NCI-H748 treated with DMSO at 0.1 percent for 48 hours (cell line): ENCODE measurements around the gene KIAA1217.
"Not testable (repeated sequence)": the region's sequence is repeated elsewhere in the genome, so short reads cannot be mapped to it uniquely, and the experiment has no call there.

Source experiments
- DNase-seq: peaks from one replicate; lab custom pipeline; 2025; lab: John Stamatoyannopoulos, UW

The KIAA1217 gene

DNA sequence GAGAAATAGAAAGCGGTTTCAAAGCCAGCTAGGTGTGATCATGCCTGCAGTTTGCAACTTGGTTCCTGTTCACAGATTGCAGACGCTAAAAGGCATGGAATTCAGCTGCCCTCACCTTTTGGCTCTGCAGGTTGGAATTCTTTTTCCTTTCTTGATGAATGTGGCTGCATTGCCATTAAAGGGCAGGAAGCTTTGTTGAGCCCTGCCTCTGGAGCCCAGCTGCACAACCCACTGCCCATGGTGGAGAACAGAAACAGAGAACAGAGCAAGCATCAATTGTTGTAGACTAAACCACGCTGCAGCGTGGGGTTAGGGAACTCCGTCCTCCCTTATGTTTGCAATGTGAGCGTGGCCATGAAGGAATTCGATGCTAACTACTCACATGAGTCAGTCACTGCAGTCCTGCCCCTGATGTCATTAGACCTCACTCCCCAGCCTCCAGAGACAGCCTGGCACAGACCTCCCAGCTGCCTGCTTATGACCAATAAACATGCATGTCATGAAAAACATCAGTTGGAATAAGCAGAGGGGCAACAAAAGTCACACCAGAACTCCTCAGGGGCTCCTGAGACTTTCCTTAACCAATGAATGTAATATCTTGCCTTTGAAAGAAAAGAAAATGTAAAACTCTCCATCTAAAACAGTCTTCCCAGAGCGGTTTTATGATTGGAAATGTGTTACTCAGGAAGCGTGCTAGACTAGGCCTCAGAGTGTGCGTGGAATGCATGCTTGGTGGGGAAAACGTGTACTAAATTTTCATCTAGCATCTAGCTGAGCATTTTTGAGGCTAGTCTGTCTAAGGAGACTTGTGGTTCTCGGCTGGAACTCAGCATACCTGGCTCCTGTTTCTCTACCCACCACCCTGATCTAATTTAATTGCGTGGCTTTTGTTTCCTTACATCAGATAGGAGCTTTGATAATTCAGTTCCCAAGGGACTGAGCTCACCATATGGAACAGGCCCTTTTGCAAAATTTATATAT, 232.2 kb downstream of the KIAA1217 start:
- DNase-seq, result no peak

DNA sequence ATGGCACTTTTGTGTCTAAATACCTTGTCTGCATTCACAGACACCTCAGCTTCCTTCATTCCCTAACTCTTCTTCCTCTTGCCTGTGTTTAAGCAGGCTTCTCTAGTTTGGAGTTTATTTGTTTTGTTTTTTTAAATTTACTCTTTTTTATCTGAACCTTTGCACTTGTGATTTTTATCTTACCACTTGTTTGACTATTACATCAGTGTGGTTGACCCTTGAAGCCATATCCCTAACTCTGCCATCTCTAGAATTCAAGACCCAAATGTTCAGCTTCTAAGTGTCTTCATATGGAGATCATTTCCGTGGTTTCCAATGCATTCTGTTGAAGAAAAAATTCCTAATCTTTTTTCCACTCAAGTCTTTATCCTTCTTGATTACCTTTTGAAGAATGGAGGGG, 233.3 kb downstream of the KIAA1217 start:
- no peak for DNase-seq

- not testable (repeated sequence) for DNase-seq
Measured at GRCh38 chr10:24442641-24443174, 233.8 kb downstream of the KIAA1217 start.

DNA sequence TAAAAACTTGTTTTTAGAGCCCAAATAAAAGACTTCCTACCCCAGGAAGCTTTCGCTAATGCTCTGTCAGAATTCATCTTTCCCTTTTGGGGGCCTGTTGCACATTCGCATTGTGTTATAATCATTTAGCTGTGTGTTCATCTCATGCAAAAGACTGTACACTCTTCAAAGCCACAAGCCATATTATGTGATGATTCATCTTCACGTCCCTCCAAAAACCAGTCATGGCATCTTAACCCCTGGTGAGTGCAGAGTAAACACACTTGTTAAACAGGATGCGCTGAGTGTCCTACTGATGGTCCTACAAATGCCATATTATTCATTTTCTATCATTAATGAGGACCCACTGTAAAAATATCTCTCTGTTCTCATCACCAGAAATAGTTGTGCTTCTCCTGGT, 235.4 kb downstream of the KIAA1217 start:
- DNase-seq, result no peak

DNA sequence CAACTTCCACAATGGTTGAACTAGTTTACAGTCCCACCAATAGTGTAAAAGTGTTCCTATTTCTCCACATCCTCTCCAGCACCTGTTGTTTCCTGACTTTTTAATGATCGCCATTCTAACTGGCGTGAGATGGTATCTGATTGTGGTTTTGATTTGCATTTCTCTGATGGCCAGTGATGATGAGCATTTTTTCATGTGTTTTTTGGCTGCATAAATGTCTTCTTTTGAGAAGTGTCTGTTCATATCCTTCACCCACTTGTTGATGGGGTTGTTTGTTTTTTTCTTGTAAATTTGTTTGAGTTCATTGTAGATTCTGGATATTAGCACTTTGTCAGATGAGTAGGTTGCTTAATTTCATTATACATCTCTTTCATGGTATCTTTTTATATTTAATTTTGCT, 237.0 kb downstream of the KIAA1217 start:
- not testable (repeated sequence) for DNase-seq

DNA sequence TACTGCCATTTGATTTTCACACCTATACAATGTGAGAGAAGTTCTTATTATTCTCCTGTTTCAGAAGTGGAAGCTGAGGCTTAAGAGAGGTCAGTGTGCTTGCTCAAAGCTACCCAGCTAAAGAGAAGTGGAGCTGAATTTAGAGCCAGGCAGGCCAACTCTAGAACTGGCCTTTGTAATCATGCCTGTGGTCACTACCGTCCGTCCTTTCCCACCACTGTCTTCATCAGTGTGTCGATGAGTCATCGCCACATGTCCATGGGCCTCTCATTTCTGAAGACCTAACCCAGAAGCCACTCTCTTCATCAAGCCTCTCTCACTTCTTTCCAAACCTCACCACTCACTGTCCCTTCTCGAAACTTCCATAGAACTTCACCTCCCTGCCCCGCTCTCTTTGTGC, 237.8 kb downstream of the KIAA1217 start:
- no peak for DNase-seq

- no peak for DNase-seq
Measured at GRCh38 chr10:24448351-24448999, 239.5 kb downstream of the KIAA1217 start.

DNA sequence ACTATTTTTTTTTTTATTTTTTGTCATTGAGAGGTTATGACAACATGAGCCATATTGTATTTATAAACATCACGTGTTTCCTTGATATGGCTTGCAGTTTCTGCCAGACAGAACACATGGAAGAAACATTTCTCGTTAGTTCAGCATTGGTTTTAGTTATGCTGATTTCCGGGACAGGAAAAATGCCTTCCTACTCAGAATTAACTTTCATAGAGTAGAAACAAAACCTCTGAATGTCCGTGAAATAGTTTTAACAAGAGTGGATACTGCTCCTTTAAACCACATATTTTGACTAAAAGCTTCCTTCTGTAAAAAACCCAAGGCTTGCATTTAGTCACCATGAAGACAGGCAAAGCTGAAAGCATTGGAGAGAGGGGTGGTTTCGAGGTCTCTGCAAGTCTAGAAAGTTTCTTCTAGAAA, 240.4 kb downstream of the KIAA1217 start:
- DNase-seq, result no peak

DNA sequence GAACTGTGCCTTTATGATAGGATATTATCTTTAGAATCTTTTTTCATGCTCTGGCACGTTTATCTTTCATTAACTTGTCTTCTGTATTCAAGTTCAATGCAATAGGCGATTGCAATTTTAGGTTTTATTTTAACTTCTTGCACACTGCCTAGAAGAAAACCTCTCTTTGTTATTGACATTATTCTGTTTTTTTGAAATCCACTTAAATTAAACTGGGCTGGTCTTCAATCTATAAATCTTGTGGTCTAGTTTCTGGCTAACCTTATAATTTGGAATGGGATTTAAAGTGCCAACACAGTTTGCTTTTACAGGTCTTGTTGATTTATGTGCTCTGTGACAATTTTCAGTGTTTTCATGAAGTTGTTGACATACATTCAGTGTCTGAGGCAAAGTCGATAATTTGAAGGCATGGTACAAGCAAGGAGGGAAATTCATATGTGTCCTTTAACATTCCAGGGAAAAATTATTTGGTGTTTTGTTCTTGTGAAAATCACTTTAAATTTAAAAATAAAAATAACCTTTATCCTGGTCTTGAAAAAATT, 240.9 kb downstream of the KIAA1217 start:
- DNase-seq, result no peak

- DNase-seq, result no peak
Measured at GRCh38 chr10:24451325-24451820, 242.4 kb downstream of the KIAA1217 start.

DNA sequence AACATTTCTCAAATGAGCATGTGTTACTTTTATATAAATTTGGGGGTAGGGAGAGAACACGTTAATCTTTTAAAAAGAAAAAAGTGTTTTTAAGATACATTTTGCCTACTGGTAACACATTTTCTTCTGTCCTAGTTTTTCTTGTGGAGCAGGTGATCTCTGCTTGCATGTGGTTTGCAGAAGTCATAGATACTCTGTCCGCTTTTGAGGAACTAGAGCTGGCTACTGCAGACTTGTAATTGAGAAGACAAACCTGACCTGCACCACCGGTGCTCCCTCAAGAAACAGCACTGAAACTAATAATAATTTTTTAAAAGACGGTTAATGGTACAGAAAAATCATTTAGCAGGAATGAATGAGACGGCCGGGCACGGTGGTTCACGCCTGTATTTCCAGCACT, 243.1 kb downstream of the KIAA1217 start:
- DNase-seq, result no peak

GRCh38 chr10:24453404-24453830, 244.5 kb downstream of the KIAA1217 start:
- DNase-seq, result no peak

DNA sequence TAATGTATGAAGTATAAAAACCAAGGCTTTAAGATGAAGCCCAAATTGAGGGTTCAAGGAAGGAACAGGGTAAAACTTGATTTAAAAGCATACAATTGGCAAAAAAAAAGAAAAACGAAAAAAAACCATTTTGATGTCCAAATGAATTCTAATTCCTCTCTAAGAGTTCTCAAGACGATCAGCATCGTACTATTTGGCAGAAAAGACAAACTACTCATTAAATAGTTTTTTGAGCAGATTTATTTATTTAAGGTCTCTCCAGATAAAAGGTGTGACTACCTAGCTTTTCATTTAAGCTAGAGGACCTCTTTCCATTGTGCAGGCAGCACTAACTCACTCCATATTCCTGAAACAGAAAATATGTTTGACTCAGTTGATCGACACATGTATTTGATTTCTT, 245.0 kb downstream of the KIAA1217 start:
- DNase-seq, result no peak

GRCh38 chr10:24455447-24455846, 246.5 kb downstream of the KIAA1217 start:
- DNase-seq, result no peak

DNA sequence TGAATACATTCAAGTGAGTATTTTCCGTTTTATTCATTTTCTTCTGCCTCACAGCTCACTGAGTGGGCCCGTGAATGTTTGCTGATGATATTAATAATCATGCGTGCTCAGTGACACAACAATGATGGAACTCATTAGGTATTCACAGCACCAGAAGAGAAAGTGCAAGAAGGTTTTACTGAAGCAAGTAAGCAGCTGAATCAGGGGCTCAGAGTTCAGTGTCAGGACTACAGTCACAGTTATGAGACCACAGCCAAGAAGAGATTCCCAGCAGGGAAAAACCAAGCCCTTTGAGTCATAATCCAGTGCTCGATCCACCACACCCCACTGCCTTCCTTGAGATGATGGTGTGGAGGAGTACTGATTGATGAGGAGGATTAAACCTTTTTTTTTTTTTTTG, 247.4 kb downstream of the KIAA1217 start:
- no peak for DNase-seq

DNA sequence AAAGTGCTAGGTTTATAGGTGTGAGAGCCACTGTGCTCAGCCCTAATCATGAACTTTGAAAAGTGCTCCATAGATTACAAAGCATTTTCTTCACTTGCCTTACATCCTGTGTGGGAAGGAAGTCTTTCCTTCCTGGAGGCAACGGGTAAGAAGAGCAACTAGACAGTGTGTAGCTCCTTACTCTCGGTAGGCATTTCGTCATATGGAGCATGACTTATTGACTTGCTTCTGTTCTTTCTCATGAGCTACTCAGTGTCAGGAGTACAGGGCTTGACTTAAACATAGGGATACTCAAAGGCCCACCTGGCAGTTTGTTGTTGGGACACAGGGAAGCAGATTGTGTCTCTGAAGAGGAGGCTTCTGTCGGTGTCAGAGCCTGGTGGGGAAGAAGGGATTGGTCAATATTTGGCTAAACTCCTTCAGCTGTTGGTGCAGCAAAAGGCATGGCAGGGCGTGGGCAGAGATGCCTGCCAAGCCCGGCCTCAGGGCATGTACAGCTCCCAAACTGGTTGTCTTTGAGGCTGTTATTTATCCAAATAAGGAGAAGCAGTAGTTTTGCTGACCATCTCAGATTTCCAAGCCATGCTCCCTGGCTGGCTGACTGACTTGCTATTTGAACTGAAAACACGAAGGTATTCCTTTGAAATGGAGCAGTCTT, 248.9 kb downstream of the KIAA1217 start:
- no peak for DNase-seq

DNA sequence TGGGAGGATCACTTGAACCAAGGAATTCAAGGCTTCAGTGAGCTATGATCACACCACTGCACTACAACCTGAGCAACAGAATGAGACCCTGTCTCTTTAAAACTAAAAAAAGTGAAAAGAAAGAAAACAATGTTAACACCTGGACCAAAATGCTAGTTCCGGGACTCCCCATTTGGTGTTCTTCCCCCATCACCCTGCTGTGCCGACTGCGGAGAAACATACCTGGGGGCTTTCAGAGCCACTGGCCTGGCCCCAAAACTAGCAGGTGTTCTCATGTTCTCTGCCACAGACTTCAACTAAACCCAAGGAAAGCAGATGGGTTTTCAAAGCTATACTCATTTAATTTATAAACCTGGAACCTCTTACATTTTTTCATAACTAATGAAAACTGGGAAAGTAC, 250.9 kb downstream of the KIAA1217 start:
- DNase-seq, result no peak

DNA sequence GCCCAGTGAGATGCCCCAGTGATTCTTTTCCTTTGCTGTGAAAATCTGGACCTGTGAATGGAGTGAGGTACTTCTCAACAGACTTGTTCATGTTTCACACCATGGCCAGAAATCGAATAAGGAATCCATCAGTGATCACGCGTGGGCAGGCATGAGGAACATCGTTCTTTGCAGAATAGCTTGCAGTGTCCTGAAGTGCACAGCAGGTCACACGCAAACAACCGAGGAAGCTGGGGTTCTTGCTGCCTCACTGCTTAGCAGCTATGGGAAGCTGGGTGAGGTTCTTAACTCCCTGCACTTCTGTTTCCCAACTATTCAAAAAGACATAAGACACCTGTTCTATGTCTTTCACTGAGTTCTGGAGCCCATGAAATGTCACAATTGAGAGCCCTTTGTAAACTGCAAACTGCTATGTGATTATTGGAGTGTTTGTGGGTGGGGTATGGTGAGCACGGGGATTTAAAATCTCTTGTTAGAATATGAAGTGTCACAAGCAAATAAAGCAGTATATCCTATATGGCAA, 253.4 kb downstream of the KIAA1217 start:
- DNase-seq, result no peak

- no peak for DNase-seq
Measured at GRCh38 chr10:24462889-24463552, 254.1 kb downstream of the KIAA1217 start.

DNA sequence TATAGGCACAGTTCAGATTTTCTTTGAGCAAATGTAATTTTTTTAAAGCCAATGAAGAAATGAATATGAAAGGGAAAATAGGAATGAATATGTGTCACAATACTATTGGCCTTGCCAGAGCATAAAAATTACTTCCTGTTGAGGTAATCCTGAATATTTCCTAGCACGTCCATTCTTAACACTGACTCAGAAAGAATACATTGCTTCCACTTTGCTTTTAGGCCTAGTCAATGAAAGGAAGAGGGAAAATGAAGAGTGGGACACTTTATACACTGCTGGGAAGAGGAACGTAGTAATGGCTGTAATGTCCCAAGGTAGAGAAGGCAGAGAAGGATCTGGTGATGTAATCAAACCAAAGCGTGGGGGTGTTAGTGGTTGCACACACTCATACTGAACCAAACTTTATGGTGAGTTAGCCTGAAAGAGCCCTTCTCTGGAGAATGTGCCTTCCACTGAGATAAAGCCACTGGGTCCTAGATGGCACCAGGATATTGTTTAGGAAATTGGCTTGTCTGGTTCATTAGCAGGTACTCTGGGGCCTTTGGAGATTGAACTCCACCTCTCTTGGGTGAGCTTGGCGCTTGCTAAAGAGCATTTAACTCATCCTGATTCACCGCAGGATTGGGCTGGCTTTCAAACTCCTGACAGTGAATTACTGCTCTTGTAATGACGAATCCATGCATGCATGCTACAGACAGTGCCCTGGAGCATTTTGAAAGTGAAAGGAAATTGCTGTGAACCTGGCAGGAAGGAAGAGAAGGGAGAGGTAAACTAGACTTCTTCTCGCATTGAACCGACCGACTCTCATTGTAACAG, 254.9 kb downstream of the KIAA1217 start:
- no peak for DNase-seq
